PC-9 (cell line): ENCODE measurements around the gene HOXA5. TPM values are rescaled to one million over a fixed set of nuclear protein-coding genes. Genes with fewer than 3 reads are reported as not detected.

Experiments used
- BruUV-seq: library from RNA; stranded (reverse); fragments of 400-500 nt; replicated peaks from 2 replicates; lab custom pipeline; 2021; lab: Mats Ljungman, UMichigan
- CTCF ChIA-PET: fragments of 300-600 bp; sonication (Branson Sonifier 250); formaldehyde crosslinking; loops from one replicate; lab custom pipeline; 2022; ENCODE audit warnings: antibody characterized with exemption; lab: Charles Lee
- POLR2A ChIA-PET: fragments of 300-600 bp; sonication (Branson Sonifier 250); formaldehyde crosslinking; loops from one replicate; lab custom pipeline; 2022; ENCODE audit warnings: antibody characterized with exemption; ENCODE audit not compliant: unreplicated experiment; lab: Charles Lee
- DNase-seq, 2 experiments: peaks; one replicate each; pipeline versions ENCODE4 v3.0.0 to v3.0.0-alpha.2; 2015 to 2022; ENCODE audit warnings: mixed read lengths in 1 of 2
- H2AFZ ChIP-seq: fragments of 200-600 bp; sonication (generic); 2 replicates; pipeline ENCODE4 v1.8.1; 2017; ENCODE audit warnings: antibody characterized with exemption
- H3F3A ChIP-seq: fragments of 200-600 bp; sonication (generic); 2 replicates; pipeline ENCODE4 v1.8.1; 2017; ENCODE audit warnings: antibody characterized with exemption, mild to moderate bottlenecking, low read depth; ENCODE audit not compliant: insufficient read depth
- H3K27ac ChIP-seq: fragments of 200-600 bp; sonication (generic); 2 replicates; pipeline ENCODE4 v1.6.1; 2016; ENCODE audit warnings: mixed run types
- H3K27me3 ChIP-seq: fragments of 200-600 bp; sonication (generic); 2 replicates; pipeline ENCODE4 v1.6.1; 2016; ENCODE audit warnings: low read depth, mixed run types; ENCODE audit not compliant: insufficient read depth
- H3K36me3 ChIP-seq: fragments of 200-600 bp; sonication (generic); 2 replicates; pipeline ENCODE4 v1.6.1; 2016; ENCODE audit warnings: low read depth, mixed run types
- H3K4me1 ChIP-seq: fragments of 200-600 bp; sonication (generic); replicated peaks from 2 replicates; pipeline ENCODE4 v1.6.1; 2016; ENCODE audit warnings: mixed run types; ENCODE audit not compliant: insufficient read depth
- H3K4me2 ChIP-seq: fragments of 200-600 bp; sonication (generic); 2 replicates; pipeline ENCODE4 v1.6.1; 2017; ENCODE audit warnings: mixed run types
- H3K4me3 ChIP-seq: fragments of 200-600 bp; sonication (generic); 2 replicates; pipeline ENCODE4 v1.6.1; 2016; ENCODE audit warnings: mixed run types
- H3K79me2 ChIP-seq: fragments of 200-600 bp; sonication (generic); 2 replicates; pipeline ENCODE4 v1.6.1; 2017; ENCODE audit warnings: low read depth, mixed run types
- H3K9me2 ChIP-seq: fragments of 200-600 bp; sonication (generic); 2 replicates; pipeline ENCODE4 v1.8.1; 2017; ENCODE audit warnings: mild to moderate bottlenecking; ENCODE audit not compliant: insufficient read depth
- H3K9me3 ChIP-seq: fragments of 200-600 bp; sonication (generic); 2 replicates; pipeline ENCODE4 v1.8.1; 2016; ENCODE audit warnings: low read depth; ENCODE audit not compliant: insufficient read depth
- H4K20me1 ChIP-seq: fragments of 200-600 bp; sonication (generic); 2 replicates; pipeline ENCODE4 v1.8.1; 2017; ENCODE audit not compliant: insufficient read depth
- EZH2 ChIP-seq: fragments of 200-600 bp; sonication (generic); IDR thresholded peaks from 2 replicates; pipeline ENCODE4 v1.8.0; 2017; ENCODE audit warnings: antibody characterized with exemption, low read depth
- intact Hi-C: fragments of 100-400 bp; cut with micrococcal nuclease; formaldehyde crosslinking; loops from one replicate; pipeline ENCODE4 v1.10.0; 2022; ENCODE audit not compliant: unreplicated experiment
- total RNA-seq: library from RNA; stranded (reverse); gene quantifications from 2 replicates; pipeline ENCODE4 v1.2.3, GENCODE V29; 2021
- TF ChIP-seq, protein P1 (sequence below): fragments of 200-600 bp; sonication (generic); conservative IDR thresholded peaks from 2 replicates; pipeline ENCODE4 v1.6.1; 2017; ENCODE audit warnings: mixed run types, antibody characterized with exemption, mild to moderate bottlenecking, moderate library complexity

Gene HOXA5
- total RNA-seq, 1 experiment from 2014 or later, result 1.0 TPM

DNA sequence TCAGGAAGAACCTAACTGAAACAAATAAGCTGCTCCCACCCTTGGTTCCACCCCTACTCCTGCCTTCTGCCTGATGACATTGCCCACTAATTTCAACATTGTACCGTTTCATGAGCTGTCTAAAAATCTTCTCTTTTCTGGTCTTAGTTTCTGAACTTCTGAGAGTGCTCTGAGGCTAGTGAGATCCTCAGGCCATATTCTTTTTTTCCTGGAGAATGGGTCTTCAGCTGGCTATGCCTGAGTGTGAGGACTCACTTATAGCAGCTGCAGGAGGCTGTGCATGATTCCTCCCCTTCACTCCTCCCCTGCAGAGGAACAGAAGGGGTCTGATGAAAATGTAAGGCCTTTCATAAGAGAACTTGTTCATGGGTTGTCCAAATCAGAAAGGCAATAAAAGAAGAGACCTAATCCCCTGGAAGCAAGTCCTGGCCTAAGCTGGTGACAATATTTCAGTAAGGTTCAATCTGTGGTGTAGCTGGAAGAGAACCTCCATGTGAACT is 24.0 kb downstream of the HOXA5 start:
- H3F3A ChIP-seq, result peaks cover 49% of the 10 kb centered on the region
- H3K4me2 ChIP-seq, result no peak overlapping the region
- H3K79me2 ChIP-seq, result peaks cover 44% of the 10 kb centered on the region
- H3K27ac ChIP-seq, result no peak overlapping the region; the same call in 1 of the 2 replicates
- H3K36me3 ChIP-seq, result peaks cover 37% of the 10 kb centered on the region
- DNase-seq, result no peak
- TF ChIP-seq, protein P1, sequence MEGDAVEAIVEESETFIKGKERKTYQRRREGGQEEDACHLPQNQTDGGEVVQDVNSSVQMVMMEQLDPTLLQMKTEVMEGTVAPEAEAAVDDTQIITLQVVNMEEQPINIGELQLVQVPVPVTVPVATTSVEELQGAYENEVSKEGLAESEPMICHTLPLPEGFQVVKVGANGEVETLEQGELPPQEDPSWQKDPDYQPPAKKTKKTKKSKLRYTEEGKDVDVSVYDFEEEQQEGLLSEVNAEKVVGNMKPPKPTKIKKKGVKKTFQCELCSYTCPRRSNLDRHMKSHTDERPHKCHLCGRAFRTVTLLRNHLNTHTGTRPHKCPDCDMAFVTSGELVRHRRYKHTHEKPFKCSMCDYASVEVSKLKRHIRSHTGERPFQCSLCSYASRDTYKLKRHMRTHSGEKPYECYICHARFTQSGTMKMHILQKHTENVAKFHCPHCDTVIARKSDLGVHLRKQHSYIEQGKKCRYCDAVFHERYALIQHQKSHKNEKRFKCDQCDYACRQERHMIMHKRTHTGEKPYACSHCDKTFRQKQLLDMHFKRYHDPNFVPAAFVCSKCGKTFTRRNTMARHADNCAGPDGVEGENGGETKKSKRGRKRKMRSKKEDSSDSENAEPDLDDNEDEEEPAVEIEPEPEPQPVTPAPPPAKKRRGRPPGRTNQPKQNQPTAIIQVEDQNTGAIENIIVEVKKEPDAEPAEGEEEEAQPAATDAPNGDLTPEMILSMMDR, result no peak
- no peak for TF ChIP-seq EZH2
- H3K9me2 ChIP-seq, result no peaks in the 10 kb centered on the region
- H3K4me3 ChIP-seq, result no peak overlapping the region
- no peaks in the 10 kb centered on the region for H4K20me1 ChIP-seq
- BruUV-seq, result no TSS peak
- H3K9me3 ChIP-seq, result no peaks in the 10 kb centered on the region
- H2AFZ ChIP-seq, result no peak overlapping the region
- POLR2A ChIA-PET, result interaction anchor here (0.7 kb wide), 1 partner anchor 486 kb away, joined by 3 read pairs; no protein-coding TSS in a partner anchor
- peaks cover 19% of the 10 kb centered on the region for H3K4me1 ChIP-seq
- CTCF ChIA-PET, result interaction anchor here (0.6 to 1.0 kb wide), 2 partner anchors 49 to 258 kb away, joined by 3 to 5 read pairs; no protein-coding TSS in a partner anchor
- H3K27me3 ChIP-seq, result no peaks in the 10 kb centered on the region
- intact Hi-C loops, result loop anchor here (10.0 kb wide), 1 partner anchor 625 kb away; the partner anchor contains the start of gene TAX1BP1

DNA sequence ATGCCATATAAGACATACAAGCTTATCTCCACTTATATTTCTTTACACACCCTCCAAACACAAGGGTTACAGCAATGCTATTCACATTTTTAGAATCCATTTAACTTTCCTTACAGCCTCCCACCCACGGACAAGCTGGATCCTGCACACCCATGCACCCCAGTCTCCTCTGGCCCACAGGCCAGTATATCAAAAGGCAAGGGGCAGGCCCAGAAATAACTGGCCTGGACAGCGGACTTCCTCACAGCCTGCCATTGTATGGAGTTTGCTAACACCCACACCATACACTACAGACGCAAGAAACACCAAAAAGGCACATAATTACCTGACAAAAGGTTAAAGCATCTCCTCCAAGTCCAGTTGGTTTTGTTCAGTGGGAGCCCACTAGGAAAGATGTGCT is 24.9 kb downstream of the HOXA5 start:
- Histone ChIP-seq H3K79me2 (peaks cover 48% of the 10 kb centered on the region), H3K4me1 (peaks cover 19% of the 10 kb centered on the region), H3K27ac (no peak overlapping the region), H3F3A (peaks cover 53% of the 10 kb centered on the region), H3K9me2 (no peaks in the 10 kb centered on the region), H3K9me3 (no peaks in the 10 kb centered on the region), H3K36me3 (peaks cover 37% of the 10 kb centered on the region), H3K27me3 (no peaks in the 10 kb centered on the region), H3K4me2 (no peak overlapping the region), H4K20me1 (no peaks in the 10 kb centered on the region), H3K4me3 (no peak overlapping the region), H2AFZ (no peak overlapping the region)
- BruUV-seq, result no TSS peak
- POLR2A ChIA-PET, result no interaction called here
- CTCF ChIA-PET, result no interaction called here
- intact Hi-C loops, result loop anchor here (10.0 kb wide), 1 partner anchor 626 kb away; the partner anchor contains the start of gene TAX1BP1
- DNase-seq, result no peak
- TF ChIP-seq, protein P1, result no peak
- no peak for TF ChIP-seq EZH2

DNA sequence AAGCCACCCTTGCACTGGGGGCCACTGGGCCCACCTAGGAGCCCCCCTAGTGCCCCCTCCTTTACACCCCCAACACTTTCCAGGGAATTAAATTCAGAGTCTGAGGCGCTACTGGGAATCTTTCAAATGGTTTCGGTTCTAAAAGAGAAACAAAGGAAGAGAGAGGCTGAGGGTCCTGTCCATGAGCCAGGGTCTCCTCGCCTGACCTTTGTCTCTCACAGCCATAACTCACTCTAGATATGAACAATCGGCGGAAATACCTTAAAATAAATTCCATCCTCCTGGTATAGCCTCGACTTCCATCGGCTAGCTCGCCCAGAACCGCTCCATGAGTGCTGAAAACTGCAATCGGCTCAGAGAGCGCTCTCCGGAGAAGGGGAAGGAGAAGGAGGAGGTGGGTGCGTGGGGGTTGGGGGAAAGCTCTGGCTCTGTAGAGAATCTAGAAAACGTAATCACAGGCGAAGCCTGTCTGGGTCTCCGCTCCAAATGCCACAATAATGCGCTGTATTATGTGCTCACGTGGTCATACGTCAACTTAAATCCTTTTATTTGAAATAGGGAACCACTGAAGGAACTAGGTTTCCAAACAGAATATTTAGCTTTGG is 25.5 kb downstream of the HOXA5 start:
- Histone ChIP-seq H3K4me1 (peaks cover 19% of the 10 kb centered on the region), H3K79me2 (peaks cover 54% of the 10 kb centered on the region), H3K4me2 (peak overlapping the region; percentile 98), H3K36me3 (peaks cover 37% of the 10 kb centered on the region), H3K9me2 (no peaks in the 10 kb centered on the region), H4K20me1 (no peaks in the 10 kb centered on the region), H2AFZ (no peak overlapping the region), H3K27ac (no peak overlapping the region), H3K4me3 (peak overlapping the region; percentile 90; the same call in 1 of the 2 replicates), H3K9me3 (no peaks in the 10 kb centered on the region), H3K27me3 (no peaks in the 10 kb centered on the region), H3F3A (peaks cover 58% of the 10 kb centered on the region)
- intact Hi-C loops, result loop anchor here (10.0 kb wide), 1 partner anchor 627 kb away; the partner anchor contains the start of gene TAX1BP1
- TF ChIP-seq EZH2, result no peak
- TF ChIP-seq, protein P1, result no peak
- POLR2A ChIA-PET, result no interaction called here
- CTCF ChIA-PET, result no interaction called here
- no peak for DNase-seq
- no TSS peak for BruUV-seq
